H1 (cell line): Measurements from ENCODE around the gene SPSB1. TPM values are rescaled to one million over a fixed set of nuclear protein-coding genes. Genes with fewer than 3 reads are reported as not detected.

Source experiments
- BCL11A ChIP-seq, 2 experiments: IDR thresholded peaks; one replicate each; pipeline ENCODE4 v1.6.1; 2011; ENCODE audit warnings: low read depth in 2 of 2, low read length in 2 of 2, mild to moderate bottlenecking in 2 of 2
- CEBPB ChIP-seq: IDR thresholded peaks from 2 replicates; pipeline ENCODE4 v1.6.1; 2012; ENCODE audit warnings: low read depth, low read length
- HDAC6 ChIP-seq: IDR thresholded peaks from one replicate; pipeline ENCODE4 v1.7.1; 2012; ENCODE audit warnings: low read depth, mild to moderate bottlenecking, inconsistent platforms, low read length, moderate library complexity
- JUN ChIP-seq: IDR thresholded peaks from 2 replicates; pipeline ENCODE4 v1.6.1; 2011; ENCODE audit warnings: low read depth, mild to moderate bottlenecking, improper control_type of control experiment, low read length
- KDM1A ChIP-seq: fragments of 200-600, 300-600 bp; sonication (generic); IDR thresholded peaks from 2 replicates; pipeline ENCODE4 v1.7.1; 2016; ENCODE audit warnings: mild to moderate bottlenecking, low read length, borderline replicate concordance
- NRF1 ChIP-seq: IDR thresholded peaks from 2 replicates; pipeline ENCODE4 v1.6.1; 2011; ENCODE audit warnings: mild to moderate bottlenecking, low read depth, low read length, improper control_type of control experiment
- RNF2 ChIP-seq: fragments of 200-900, 300-1000 bp; sonication (generic); IDR thresholded peaks from 2 replicates; pipeline ENCODE4 v1.7.1; 2016; ENCODE audit warnings: borderline replicate concordance, low read depth, mild to moderate bottlenecking, antibody characterized with exemption, low read length; ENCODE audit not compliant: poor library complexity, severe bottlenecking; ENCODE audit errors: missing control alignments
- SUZ12 ChIP-seq: fragments of 200-600 bp; sonication (generic); IDR thresholded peaks from 2 replicates; pipeline ENCODE4 v1.6.1; 2012; ENCODE audit warnings: mild to moderate bottlenecking, inconsistent platforms, low read length, moderate library complexity, mixed read lengths
- polyA plus RNA-seq, 7 experiments: library from polyadenylated mRNA; depleted of rRNA in 3 of 7; stranded (reverse) in 5 of 7; unstranded in 2 of 7; fragments of >200 nt in 5 of 7; fragments of 200-250 nt in 2 of 7; gene quantifications; 1 replicate in 5 of 7; 2 replicates in 1 of 7; 4 replicates in 1 of 7; pipeline versions ENCODE4 v1.2.1 to v1.2.3, GENCODE V29; 2011 to 2013; ENCODE audit warnings: missing spikeins in 2 of 7, mixed read lengths in 2 of 7
- total RNA-seq: library from RNA; stranded (reverse); fragmentation: NEBNext Ultra II Directional; extraction: Animal tissue kit (Norgen Biotek cat#: 25700); gene quantifications from 2 replicates; pipeline ENCODE4 v1.2.1, GENCODE V29; 2021

The SPSB1 gene
- total and polyA plus RNA-seq, 2 of the 8 experiments (the other 6 are each of a cell fraction or from before 2014, with no cell fraction given), result 5.3 to 6.4 TPM

- TF ChIP-seq RNF2 (no peak), JUN (no peak), HDAC6 (no peak), BCL11A (IDR thresholded peaks at IDR 0.05; ENCODE audit: low read depth in 2 of 2, low read length in 2 of 2) (no peak), NRF1 (no peak), KDM1A (no peak), CEBPB (no peak), SUZ12 (no peak)
- TF ChIP-seq, all 59 proteins: peak for 0
Observed at GRCh38 chr1:9243066-9243739, 49.5 kb upstream of the SPSB1 start (continued).
